Upper lobe of right lung (tissue), 1 donor: ENCODE results near the gene PITPNB. TPM values are rescaled to one million over a fixed set of nuclear protein-coding genes. Genes with fewer than 3 reads are reported as not detected.

Source experiments
- ATAC-seq: fragments of 200-7000 bp; cut with Tn5 transposase; one replicate; pipeline ENCODE4 v1.9.1; 2020; ENCODE audit warnings: mild to moderate bottlenecking, moderate library complexity
- DNase-seq: peaks from one replicate; pipeline ENCODE4 v3.0.0-alpha.2; 2020
- H3K27ac ChIP-seq: fragments of 200-600 bp; one replicate; pipeline ENCODE4 v1.8.0; 2022
- H3K27me3 ChIP-seq: fragments of 200-600 bp; one replicate; pipeline ENCODE4 v1.8.0; 2022; ENCODE audit warnings: mild to moderate bottlenecking
- H3K36me3 ChIP-seq: fragments of 200-600 bp; one replicate; pipeline ENCODE4 v1.8.0; 2022
- H3K4me1 ChIP-seq: fragments of 200-600 bp; one replicate; pipeline ENCODE4 v1.8.0; 2022
- H3K4me3 ChIP-seq: fragments of 200-600 bp; one replicate; pipeline ENCODE4 v1.8.0; 2022; ENCODE audit warnings: mild to moderate bottlenecking
- H3K9me3 ChIP-seq: fragments of 200-600 bp; one replicate; pipeline ENCODE4 v1.8.0; 2022
- CTCF ChIP-seq: fragments of 200-600 bp; IDR thresholded peaks from one replicate; pipeline ENCODE4 v1.8.0; 2022; ENCODE audit warnings: antibody characterized with exemption
- intact Hi-C: fragments of 100-400 bp; cut with DNase I; formaldehyde crosslinking; loops from one replicate; pipeline ENCODE4 v1.11.0; 2022
- total RNA-seq: library from RNA; stranded (reverse); fragmentation: NEBNext Ultra II Directional; extraction: Animal tissue kit (Norgen Biotek cat#: 25700); gene quantifications from one replicate; pipeline ENCODE4 v1.2.1, GENCODE V29; 2021
- donor health status: DM: no; HTN: yes; CAD: no; lungs with severe emphysema.

The PITPNB gene
- total RNA-seq, 1 donor from 2014 or later = 73.8 TPM

- ATAC-seq = peak; percentile 27
- TF ChIP-seq CTCF = peak; percentile 27
- H3K4me1 ChIP-seq = no peaks in the 10 kb centered on the region
- no peaks in the 10 kb centered on the region for H3K27me3 ChIP-seq
- no peak for DNase-seq
- intact Hi-C loops = no loop called here
- H3K27ac ChIP-seq = no peak overlapping the region
- H3K9me3 ChIP-seq = no peaks in the 10 kb centered on the region
- H3K4me3 ChIP-seq = no peak overlapping the region
- no peaks in the 10 kb centered on the region for H3K36me3 ChIP-seq
These were observed 93.9 kb downstream of the PITPNB start for GRCh38 chr22:27825174-27825573.

- Histone ChIP-seq H3K9me3 (no peaks in the 10 kb centered on the region), H3K4me3 (no peak overlapping the region), H3K4me1 (no peaks in the 10 kb centered on the region), H3K27ac (no peak overlapping the region), H3K36me3 (no peaks in the 10 kb centered on the region), H3K27me3 (no peaks in the 10 kb centered on the region)
- intact Hi-C loops = no loop called here
- DNase-seq (no peak), ATAC-seq (no peak)
- TF ChIP-seq CTCF = no peak
These were observed 95.8 kb downstream of the PITPNB start for GRCh38 chr22:27823221-27823620.

GRCh38 chr22:27820896-27821866, 97.9 kb downstream of the PITPNB start:
- intact Hi-C loops = no loop called here
- H3K36me3 ChIP-seq = no peaks in the 10 kb centered on the region
- no peak overlapping the region for H3K27ac ChIP-seq
- H3K4me3 ChIP-seq = no peak overlapping the region
- DNase-seq (no peak), ATAC-seq (no peak)
- H3K27me3 ChIP-seq = no peaks in the 10 kb centered on the region
- TF ChIP-seq CTCF = no peak
- no peaks in the 10 kb centered on the region for H3K4me1 ChIP-seq
- no peaks in the 10 kb centered on the region for H3K9me3 ChIP-seq

GRCh38 chr22:27816552-27816951, 102.5 kb downstream of the PITPNB start:
- Histone ChIP-seq H3K27me3 (no peaks in the 10 kb centered on the region), H3K4me3 (no peak overlapping the region), H3K4me1 (no peaks in the 10 kb centered on the region), H3K36me3 (no peaks in the 10 kb centered on the region), H3K27ac (no peak overlapping the region), H3K9me3 (no peaks in the 10 kb centered on the region)
- intact Hi-C loops = no loop called here
- ATAC-seq (no peak), DNase-seq (no peak)
- no peak for TF ChIP-seq CTCF

- no peak overlapping the region for H3K27ac ChIP-seq
- H3K27me3 ChIP-seq = no peaks in the 10 kb centered on the region
- H3K9me3 ChIP-seq = no peaks in the 10 kb centered on the region
- intact Hi-C loops = no loop called here
- ATAC-seq = no peak
- H3K36me3 ChIP-seq = no peaks in the 10 kb centered on the region
- H3K4me1 ChIP-seq = peaks cover 2% of the 10 kb centered on the region
- no peak for DNase-seq
- H3K4me3 ChIP-seq = no peak overlapping the region
- TF ChIP-seq CTCF = no peak
These were observed 103.1 kb downstream of the PITPNB start for GRCh38 chr22:27815826-27816530.
